ENCODE data around the gene UPK3BL1. TPM values are rescaled to one million over a fixed set of nuclear protein-coding genes. Genes with fewer than 3 reads are reported as not detected.
"Not testable (repeated sequence)": the region's sequence is repeated elsewhere in the genome, so short reads cannot be mapped to it uniquely, and the experiment has no call there.

UPK3BL1 gene
- total RNA-seq, 1 experiment from 2014 or later: 4.7 TPM

DNA sequence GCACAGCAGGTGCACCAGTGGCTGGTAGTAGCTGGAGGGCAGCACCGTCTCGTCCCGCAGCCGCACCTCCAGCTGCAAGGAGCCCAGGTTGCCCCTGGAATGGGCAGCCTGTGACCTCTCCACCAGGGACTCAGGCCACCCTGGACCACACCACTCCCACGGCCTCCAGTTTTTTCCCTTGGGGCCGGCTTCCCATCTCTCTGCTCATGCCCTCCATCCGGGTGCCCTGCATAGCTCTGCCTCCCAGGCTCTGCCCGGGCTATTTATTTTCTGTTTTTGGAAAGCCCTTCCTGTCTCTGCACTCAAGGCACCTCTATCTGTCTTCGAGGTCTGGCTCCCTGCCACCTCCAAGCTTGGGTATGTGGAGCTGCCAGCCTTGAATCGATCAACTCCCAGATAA lies 46.6 kb downstream of the UPK3BL1 start:
- not testable (repeated sequence) for DNase-seq (ENCODE audit: low spot score)

DNA sequence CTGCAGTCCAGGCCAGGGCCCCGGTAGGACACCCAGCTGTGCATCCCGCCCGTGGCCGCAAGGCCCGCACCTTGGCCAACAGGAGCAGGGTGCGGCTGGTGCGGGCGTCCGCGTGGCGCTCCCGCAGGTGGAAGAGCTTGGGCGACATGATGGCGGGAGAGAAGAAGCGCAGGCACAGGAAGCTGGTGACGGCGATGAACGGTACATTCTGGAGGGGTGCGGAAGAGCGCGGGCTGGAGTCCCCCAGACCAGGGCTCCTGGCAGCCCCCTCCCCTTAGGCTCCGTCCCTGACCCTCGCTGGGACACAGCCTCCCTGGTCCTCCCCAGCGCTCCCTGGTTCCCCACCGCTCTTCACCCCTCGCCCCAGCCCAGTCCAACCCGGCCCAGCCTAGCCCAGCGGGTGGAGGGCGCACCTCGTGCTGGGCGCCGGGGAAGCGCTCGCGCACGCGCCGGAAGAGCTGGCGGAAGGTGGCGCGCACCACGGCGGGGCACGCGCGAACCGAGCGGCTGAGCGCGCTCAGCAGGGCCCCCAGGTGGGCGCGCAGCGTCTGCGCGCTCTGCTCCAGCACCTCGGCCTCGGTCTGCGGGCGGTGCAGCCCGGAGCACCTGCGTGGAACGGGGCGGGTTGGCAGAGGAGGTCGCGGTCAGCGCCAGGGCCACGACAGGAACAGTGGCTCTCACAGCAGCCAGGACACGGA lies 48.8 kb downstream of the UPK3BL1 start:
- in situ Hi-C loops (cut with HindIII; ENCODE audit: low sequenced_read_pairs); DNase-seq (ENCODE audit: low spot score): not testable (repeated sequence)

More for the DNA sequence above, 46.6 kb downstream of the UPK3BL1 start:
- in situ Hi-C loops (cut with HindIII; ENCODE audit: low sequenced_read_pairs): not testable (repeated sequence)

DNA sequence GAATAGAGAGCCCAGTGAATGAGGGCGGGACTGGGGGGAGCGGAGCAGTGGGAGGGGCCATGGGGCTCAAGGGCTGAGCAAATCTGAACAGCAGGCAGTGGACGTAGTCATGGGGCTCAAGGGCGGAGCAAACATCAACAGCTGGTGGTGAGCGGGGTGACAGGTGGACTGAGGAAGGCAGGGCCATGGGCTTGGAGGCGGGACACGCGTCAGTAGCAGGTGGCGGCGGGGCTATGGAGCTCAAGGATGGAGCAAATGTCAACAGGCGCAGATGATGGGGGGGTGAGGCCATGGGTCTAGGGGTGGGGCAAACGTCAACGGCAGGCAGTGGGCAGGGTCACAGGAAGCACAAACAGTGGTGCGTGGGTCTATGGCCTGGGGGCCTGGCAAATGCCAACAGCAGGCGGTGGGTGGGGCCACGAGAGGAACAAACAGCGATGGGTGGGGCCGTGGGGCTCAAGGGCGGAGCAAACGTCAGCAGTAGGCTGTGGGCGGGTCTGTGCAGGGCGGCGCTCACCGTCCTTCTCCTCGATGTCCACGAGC lies 50.0 kb downstream of the UPK3BL1 start:
- in situ Hi-C loops (cut with HindIII; ENCODE audit: low sequenced_read_pairs); DNase-seq (ENCODE audit: low spot score): not testable (repeated sequence)

DNA sequence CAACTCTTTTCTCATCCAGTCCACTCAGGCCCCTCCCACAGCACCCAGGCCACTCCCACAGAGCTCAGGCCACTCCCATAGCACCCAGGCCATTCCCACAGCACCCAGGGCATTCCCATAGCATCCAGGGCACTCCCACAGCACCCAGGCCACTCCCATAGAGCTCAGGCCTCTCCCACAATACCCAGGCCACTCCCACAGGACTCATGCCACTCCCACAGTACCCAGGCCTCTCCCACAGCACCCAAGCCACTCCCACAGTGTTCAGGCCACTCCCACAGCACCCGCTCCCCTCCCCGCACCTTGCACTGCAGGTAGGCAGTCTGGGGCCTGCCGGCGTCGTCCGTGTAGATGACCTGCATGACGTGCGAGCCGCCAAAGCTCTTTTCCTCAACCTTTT lies 52.7 kb downstream of the UPK3BL1 start:
- in situ Hi-C loops (cut with HindIII; ENCODE audit: low sequenced_read_pairs); DNase-seq (ENCODE audit: low spot score): not testable (repeated sequence)

Other genes with a start within 250 kb of the UPK3BL1 start
- 25.2 and 25.9 TPM in 2 replicates for gene PRKRIP1, start 246.4 kb downstream of the UPK3BL1 start, total RNA-seq (2014; rRNA removed; shearing (Covaris generic))
- 106 and 147 TPM in 2 replicates for gene ORAI2, start 209.2 kb downstream of the UPK3BL1 start, total RNA-seq (2014; rRNA removed; shearing (Covaris generic))
- 35.9 and 73.3 TPM in 2 replicates for gene ALKBH4, start 177.9 kb downstream of the UPK3BL1 start, total RNA-seq (2014; rRNA removed; shearing (Covaris generic))
- 60.6 and 75.4 TPM in 2 replicates for gene LRWD1, start 177.8 kb downstream of the UPK3BL1 start, total RNA-seq (2014; rRNA removed; shearing (Covaris generic))
- gene POLR2J, start 163.9 kb downstream of the UPK3BL1 start, total RNA-seq (2014; rRNA removed; shearing (Covaris generic)): 53.6 and 57.6 TPM in 2 replicates
- gene RASA4B, start 125.0 kb downstream of the UPK3BL1 start, total RNA-seq (2014; rRNA removed; shearing (Covaris generic)): 2.7 and 3.0 TPM in 2 replicates
- 6.6 TPM in 1 of 2 replicates, not detected in the other for gene UPK3BL2, start 99.1 kb downstream of the UPK3BL1 start, total RNA-seq (2014; rRNA removed; shearing (Covaris generic))
- gene SPDYE2, start 91.6 kb downstream of the UPK3BL1 start, total RNA-seq (2014; rRNA removed; shearing (Covaris generic)): not detected in 2 replicates
- 6.5 TPM in 2 replicates for gene POLR2J3, start 70.2 kb downstream of the UPK3BL1 start, total RNA-seq (2014; rRNA removed; shearing (Covaris generic))
- gene RASA4, start 26.0 kb downstream of the UPK3BL1 start, total RNA-seq (2014; rRNA removed; shearing (Covaris generic)): 4.3 and 9.4 TPM in 2 replicates
- gene SPDYE2B, start 7.5 kb upstream of the UPK3BL1 start, total RNA-seq (2014; rRNA removed; shearing (Covaris generic)): not detected in 2 replicates
- 0.37 TPM in 1 of 2 replicates, not detected in the other for gene POLR2J2, start 28.9 kb upstream of the UPK3BL1 start, total RNA-seq (2014; rRNA removed; shearing (Covaris generic))
- gene FAM185A, start 106.2 kb upstream of the UPK3BL1 start, total RNA-seq (2014; rRNA removed; shearing (Covaris generic)): 16.1 and 21.0 TPM in 2 replicates

All from G401 (cell line).